H1 (cell line): Measurements from ENCODE around the gene CRYBG1. TPM values are rescaled to one million over a fixed set of nuclear protein-coding genes. Genes with fewer than 3 reads are reported as not detected.
A peak's percentile ranks its signal among the peaks of the same experiment; 100 is the strongest.

Experiments
- ASH2L ChIP-seq: fragments of 200-600, 300-600 bp; sonication (generic); IDR thresholded peaks from one replicate; pipeline ENCODE4 v1.7.1; 2017; ENCODE audit warnings: low read length
- BRCA1 ChIP-seq: IDR thresholded peaks from 2 replicates; pipeline ENCODE4 v1.6.1; 2012; ENCODE audit warnings: low read depth, low read length, improper control_type of control experiment
- CBX5 ChIP-seq: fragments of 300-800, 300-1000 bp; sonication (generic); IDR thresholded peaks from 2 replicates; pipeline ENCODE4 v1.7.1; 2016; ENCODE audit warnings: antibody characterized with exemption, low read length, low read depth
- CREB1 ChIP-seq: IDR thresholded peaks from 2 replicates; pipeline ENCODE4 v1.6.1; 2012; ENCODE audit warnings: inconsistent platforms
- EGR1 ChIP-seq: IDR thresholded peaks from 2 replicates; pipeline ENCODE4 v1.6.1; 2011; ENCODE audit warnings: low read depth, low read length, borderline replicate concordance
- KDM5A ChIP-seq: fragments of 200-600 bp; IDR thresholded peaks from 2 replicates; pipeline ENCODE4 v1.7.1; 2012; ENCODE audit warnings: mild to moderate bottlenecking, low read length, inconsistent platforms, mixed read lengths
- NANOG ChIP-seq: IDR thresholded peaks from 2 replicates; pipeline ENCODE4 v1.6.1; 2011; ENCODE audit warnings: low read length, low read depth, mild to moderate bottlenecking, inconsistent platforms; ENCODE audit not compliant: insufficient read depth, poor library complexity, severe bottlenecking
- SRF ChIP-seq: IDR thresholded peaks from 2 replicates; pipeline ENCODE4 v1.6.1; 2011; ENCODE audit warnings: mild to moderate bottlenecking, low read depth, low read length, moderate library complexity
- ZNF274 ChIP-seq: IDR thresholded peaks from 2 replicates; pipeline ENCODE4 v1.7.0; 2012; ENCODE audit warnings: low read length, borderline replicate concordance; ENCODE audit errors: extremely low read depth
- polyA plus RNA-seq, 7 experiments: library from polyadenylated mRNA; depleted of rRNA in 3 of 7; stranded (reverse) in 5 of 7; unstranded in 2 of 7; fragments of >200 nt in 5 of 7; fragments of 200-250 nt in 2 of 7; gene quantifications; 1 replicate in 5 of 7; 2 replicates in 1 of 7; 4 replicates in 1 of 7; pipeline versions ENCODE4 v1.2.1 to v1.2.3, GENCODE V29; 2011 to 2013; ENCODE audit warnings: missing spikeins in 2 of 7, mixed read lengths in 2 of 7
- total RNA-seq: library from RNA; stranded (reverse); fragmentation: NEBNext Ultra II Directional; extraction: Animal tissue kit (Norgen Biotek cat#: 25700); gene quantifications from 2 replicates; pipeline ENCODE4 v1.2.1, GENCODE V29; 2021
- TF ChIP-seq, protein P1 (sequence below): fragments of 300-600 bp; sonication (generic); IDR thresholded peaks from 2 replicates; pipeline ENCODE4 v1.7.1; 2012; ENCODE audit warnings: low read length, moderate library complexity, mild to moderate bottlenecking, inconsistent platforms; ENCODE audit not compliant: insufficient replicate concordance
- TF ChIP-seq, protein P2 (sequence below): IDR thresholded peaks from 2 replicates; pipeline ENCODE4 v1.6.1; 2012; ENCODE audit warnings: low read length, inconsistent platforms

CRYBG1 gene
- total and polyA plus RNA-seq, 2 of the 8 experiments (the other 6 are each of a cell fraction or from before 2014, with no cell fraction given) = 2.2 to 11.6 TPM

DNA sequence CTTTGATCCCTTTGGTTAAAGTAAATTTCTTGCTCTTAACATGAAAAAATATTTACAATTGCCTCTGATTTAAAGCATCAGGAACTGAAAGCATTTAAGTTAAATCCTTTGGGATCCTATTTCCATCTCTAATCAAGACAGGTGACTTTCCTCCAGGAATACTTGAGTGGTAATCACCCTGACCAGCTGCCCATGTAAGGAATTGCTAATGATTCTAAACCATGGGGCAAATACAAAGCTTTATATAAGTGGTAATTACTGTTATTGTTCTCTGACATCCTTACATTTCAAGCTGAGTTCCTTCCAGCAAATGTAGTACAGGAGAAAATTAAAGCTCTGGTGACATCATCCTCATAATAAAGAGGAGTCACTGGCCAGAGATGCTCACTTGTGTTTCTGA, 100.6 kb downstream of the CRYBG1 start (continued):
- TF ChIP-seq, protein P1, sequence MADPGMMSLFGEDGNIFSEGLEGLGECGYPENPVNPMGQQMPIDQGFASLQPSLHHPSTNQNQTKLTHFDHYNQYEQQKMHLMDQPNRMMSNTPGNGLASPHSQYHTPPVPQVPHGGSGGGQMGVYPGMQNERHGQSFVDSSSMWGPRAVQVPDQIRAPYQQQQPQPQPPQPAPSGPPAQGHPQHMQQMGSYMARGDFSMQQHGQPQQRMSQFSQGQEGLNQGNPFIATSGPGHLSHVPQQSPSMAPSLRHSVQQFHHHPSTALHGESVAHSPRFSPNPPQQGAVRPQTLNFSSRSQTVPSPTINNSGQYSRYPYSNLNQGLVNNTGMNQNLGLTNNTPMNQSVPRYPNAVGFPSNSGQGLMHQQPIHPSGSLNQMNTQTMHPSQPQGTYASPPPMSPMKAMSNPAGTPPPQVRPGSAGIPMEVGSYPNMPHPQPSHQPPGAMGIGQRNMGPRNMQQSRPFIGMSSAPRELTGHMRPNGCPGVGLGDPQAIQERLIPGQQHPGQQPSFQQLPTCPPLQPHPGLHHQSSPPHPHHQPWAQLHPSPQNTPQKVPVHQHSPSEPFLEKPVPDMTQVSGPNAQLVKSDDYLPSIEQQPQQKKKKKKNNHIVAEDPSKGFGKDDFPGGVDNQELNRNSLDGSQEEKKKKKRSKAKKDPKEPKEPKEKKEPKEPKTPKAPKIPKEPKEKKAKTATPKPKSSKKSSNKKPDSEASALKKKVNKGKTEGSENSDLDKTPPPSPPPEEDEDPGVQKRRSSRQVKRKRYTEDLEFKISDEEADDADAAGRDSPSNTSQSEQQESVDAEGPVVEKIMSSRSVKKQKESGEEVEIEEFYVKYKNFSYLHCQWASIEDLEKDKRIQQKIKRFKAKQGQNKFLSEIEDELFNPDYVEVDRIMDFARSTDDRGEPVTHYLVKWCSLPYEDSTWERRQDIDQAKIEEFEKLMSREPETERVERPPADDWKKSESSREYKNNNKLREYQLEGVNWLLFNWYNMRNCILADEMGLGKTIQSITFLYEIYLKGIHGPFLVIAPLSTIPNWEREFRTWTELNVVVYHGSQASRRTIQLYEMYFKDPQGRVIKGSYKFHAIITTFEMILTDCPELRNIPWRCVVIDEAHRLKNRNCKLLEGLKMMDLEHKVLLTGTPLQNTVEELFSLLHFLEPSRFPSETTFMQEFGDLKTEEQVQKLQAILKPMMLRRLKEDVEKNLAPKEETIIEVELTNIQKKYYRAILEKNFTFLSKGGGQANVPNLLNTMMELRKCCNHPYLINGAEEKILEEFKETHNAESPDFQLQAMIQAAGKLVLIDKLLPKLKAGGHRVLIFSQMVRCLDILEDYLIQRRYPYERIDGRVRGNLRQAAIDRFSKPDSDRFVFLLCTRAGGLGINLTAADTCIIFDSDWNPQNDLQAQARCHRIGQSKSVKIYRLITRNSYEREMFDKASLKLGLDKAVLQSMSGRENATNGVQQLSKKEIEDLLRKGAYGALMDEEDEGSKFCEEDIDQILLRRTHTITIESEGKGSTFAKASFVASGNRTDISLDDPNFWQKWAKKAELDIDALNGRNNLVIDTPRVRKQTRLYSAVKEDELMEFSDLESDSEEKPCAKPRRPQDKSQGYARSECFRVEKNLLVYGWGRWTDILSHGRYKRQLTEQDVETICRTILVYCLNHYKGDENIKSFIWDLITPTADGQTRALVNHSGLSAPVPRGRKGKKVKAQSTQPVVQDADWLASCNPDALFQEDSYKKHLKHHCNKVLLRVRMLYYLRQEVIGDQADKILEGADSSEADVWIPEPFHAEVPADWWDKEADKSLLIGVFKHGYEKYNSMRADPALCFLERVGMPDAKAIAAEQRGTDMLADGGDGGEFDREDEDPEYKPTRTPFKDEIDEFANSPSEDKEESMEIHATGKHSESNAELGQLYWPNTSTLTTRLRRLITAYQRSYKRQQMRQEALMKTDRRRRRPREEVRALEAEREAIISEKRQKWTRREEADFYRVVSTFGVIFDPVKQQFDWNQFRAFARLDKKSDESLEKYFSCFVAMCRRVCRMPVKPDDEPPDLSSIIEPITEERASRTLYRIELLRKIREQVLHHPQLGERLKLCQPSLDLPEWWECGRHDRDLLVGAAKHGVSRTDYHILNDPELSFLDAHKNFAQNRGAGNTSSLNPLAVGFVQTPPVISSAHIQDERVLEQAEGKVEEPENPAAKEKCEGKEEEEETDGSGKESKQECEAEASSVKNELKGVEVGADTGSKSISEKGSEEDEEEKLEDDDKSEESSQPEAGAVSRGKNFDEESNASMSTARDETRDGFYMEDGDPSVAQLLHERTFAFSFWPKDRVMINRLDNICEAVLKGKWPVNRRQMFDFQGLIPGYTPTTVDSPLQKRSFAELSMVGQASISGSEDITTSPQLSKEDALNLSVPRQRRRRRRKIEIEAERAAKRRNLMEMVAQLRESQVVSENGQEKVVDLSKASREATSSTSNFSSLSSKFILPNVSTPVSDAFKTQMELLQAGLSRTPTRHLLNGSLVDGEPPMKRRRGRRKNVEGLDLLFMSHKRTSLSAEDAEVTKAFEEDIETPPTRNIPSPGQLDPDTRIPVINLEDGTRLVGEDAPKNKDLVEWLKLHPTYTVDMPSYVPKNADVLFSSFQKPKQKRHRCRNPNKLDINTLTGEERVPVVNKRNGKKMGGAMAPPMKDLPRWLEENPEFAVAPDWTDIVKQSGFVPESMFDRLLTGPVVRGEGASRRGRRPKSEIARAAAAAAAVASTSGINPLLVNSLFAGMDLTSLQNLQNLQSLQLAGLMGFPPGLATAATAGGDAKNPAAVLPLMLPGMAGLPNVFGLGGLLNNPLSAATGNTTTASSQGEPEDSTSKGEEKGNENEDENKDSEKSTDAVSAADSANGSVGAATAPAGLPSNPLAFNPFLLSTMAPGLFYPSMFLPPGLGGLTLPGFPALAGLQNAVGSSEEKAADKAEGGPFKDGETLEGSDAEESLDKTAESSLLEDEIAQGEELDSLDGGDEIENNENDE = peak; percentile 21
- TF ChIP-seq CREB1 (no peak; the same call in 1 of the 2 replicates), BRCA1 (no peak), ASH2L (no peak), SRF (peak; percentile 39; the same call in 1 of the 2 replicates), EGR1 (no peak), ZNF274 (no peak), KDM5A (no peak), NANOG (no peak), CBX5 (no peak)
- TF ChIP-seq, protein P2, sequence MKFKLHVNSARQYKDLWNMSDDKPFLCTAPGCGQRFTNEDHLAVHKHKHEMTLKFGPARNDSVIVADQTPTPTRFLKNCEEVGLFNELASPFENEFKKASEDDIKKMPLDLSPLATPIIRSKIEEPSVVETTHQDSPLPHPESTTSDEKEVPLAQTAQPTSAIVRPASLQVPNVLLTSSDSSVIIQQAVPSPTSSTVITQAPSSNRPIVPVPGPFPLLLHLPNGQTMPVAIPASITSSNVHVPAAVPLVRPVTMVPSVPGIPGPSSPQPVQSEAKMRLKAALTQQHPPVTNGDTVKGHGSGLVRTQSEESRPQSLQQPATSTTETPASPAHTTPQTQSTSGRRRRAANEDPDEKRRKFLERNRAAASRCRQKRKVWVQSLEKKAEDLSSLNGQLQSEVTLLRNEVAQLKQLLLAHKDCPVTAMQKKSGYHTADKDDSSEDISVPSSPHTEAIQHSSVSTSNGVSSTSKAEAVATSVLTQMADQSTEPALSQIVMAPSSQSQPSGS = peak; percentile 19; the same call in 1 of the 2 replicates
